ENCODE measurements around the gene BCKDHA.
"Not testable (repeated sequence)": the region's sequence is repeated elsewhere in the genome, so short reads cannot be mapped to it uniquely, and the experiment has no call there.

BCKDHA gene

GRCh38 chr19:41367848-41368301 lies 29.7 kb upstream of the BCKDHA start:
- DNase-seq, result no peak

GRCh38 chr19:41369769-41370168 lies 27.8 kb upstream of the BCKDHA start:
- no peak for DNase-seq

GRCh38 chr19:41371119-41371518 lies 26.5 kb upstream of the BCKDHA start:
- DNase-seq, result not testable (repeated sequence)

GRCh38 chr19:41371541-41371940 lies 26.1 kb upstream of the BCKDHA start:
- no peak for DNase-seq

GRCh38 chr19:41372501-41372900 lies 25.1 kb upstream of the BCKDHA start:
- no peak for DNase-seq

- DNase-seq, result no peak
Observed at GRCh38 chr19:41373993-41374392, 23.6 kb upstream of the BCKDHA start.

GRCh38 chr19:41376241-41376997 lies 21.2 kb upstream of the BCKDHA start, which contains the start of gene TMEM91:
TMEM91 (plus strand) TSS chr19:41376533; CDS start chr19:41378310, 1,777 bp downstream.
- no peak for DNase-seq

GRCh38 chr19:41376998-41377365 lies 20.6 kb upstream of the BCKDHA start:
- DNase-seq, result no peak

- DNase-seq, result no peak
Observed at GRCh38 chr19:41377977-41378709, 19.5 kb upstream of the BCKDHA start.

GRCh38 chr19:41381536-41381935 lies 16.1 kb upstream of the BCKDHA start:
- not testable (repeated sequence) for DNase-seq

GRCh38 chr19:41384351-41384750 lies 13.3 kb upstream of the BCKDHA start:
- DNase-seq, result no peak

- DNase-seq, result no peak
Observed at GRCh38 chr19:41386442-41386841, 11.2 kb upstream of the BCKDHA start.

GRCh38 chr19:41391618-41392017 lies 6.0 kb upstream of the BCKDHA start:
- DNase-seq, result no peak

GRCh38 chr19:41392775-41393174 lies 4.8 kb upstream of the BCKDHA start:
- DNase-seq, result no peak

- DNase-seq, result no peak
Observed at GRCh38 chr19:41395355-41395754, 2.3 kb upstream of the BCKDHA start.

GRCh38 chr19:41398050-41398418 lies 416 bp downstream of the BCKDHA start:
- DNase-seq, result no peak

- DNase-seq, result no peak
Observed at GRCh38 chr19:41398598-41398997, 980 bp downstream of the BCKDHA start.

- DNase-seq, result no peak
Observed at GRCh38 chr19:41399091-41399490, 1.5 kb downstream of the BCKDHA start.

- no peak for DNase-seq
Observed at GRCh38 chr19:41399525-41399924, 1.9 kb downstream of the BCKDHA start.

- no peak for DNase-seq
Observed at GRCh38 chr19:41401483-41401882, 3.9 kb downstream of the BCKDHA start.

GRCh38 chr19:41402010-41402409 lies 4.4 kb downstream of the BCKDHA start:
- DNase-seq, result no peak

- no peak for DNase-seq
Observed at GRCh38 chr19:41403181-41403970, 5.8 kb downstream of the BCKDHA start.

GRCh38 chr19:41405776-41406175 lies 8.2 kb downstream of the BCKDHA start:
- DNase-seq, result no peak
